Activated CD4-positive, alpha-beta T cell treated with anti-CD3 and anti-CD28 coated beads, Interleukin-2, Interleukin-4, amounts not matched to agents 100 ng/mL and 50 ng/mL, durations not matched to agents 16 hours and 8 hours (primary cell): ENCODE measurements around the gene ATP9B.
"Not testable (repeated sequence)": the region's sequence is repeated elsewhere in the genome, so short reads cannot be mapped to it uniquely, and the experiment has no call there.

Experiments used
- DNase-seq: peaks from one replicate; pipeline ENCODE4 v3.0.0-alpha.2; 2020; ENCODE audit warnings: low spot score

The ATP9B gene

DNA sequence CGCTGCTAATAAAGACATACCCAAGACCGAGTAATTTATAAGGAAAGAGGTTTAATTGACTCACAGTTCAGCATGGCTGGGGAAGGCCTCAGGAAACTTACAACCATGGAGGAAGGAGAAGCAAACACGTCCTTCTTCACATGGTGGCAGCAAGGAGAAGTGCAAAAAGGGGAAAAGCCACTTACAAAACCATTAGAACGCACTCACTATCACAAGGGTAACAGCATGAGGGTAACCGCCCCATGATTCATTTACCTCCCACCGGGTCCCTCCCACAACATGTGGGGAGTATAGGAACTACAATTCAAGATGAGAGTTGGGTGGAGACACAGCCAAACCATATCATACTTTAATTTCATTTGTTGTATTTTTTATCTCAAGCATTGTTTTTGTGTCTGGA is 67.5 kb downstream of the ATP9B start:
- DNase-seq: no peak

DNA sequence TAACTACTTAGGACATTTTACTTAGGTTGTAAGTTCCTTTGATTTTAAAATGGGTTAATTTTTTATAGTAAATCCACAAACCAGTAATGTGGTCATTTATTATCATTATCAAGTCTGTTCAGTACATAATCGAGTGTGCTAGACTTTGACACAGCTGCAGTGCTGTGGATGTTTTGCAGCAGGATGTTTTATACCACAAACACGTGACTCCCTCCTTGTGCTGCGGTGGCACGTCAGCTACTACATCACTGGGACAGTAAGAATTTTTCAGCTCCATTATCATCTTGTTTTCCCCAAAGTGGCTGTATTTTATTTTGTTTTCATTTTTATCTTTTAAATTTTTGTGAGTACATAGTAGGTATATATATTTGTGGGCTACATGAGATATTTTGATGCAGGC is 70.0 kb downstream of the ATP9B start:
- no peak for DNase-seq

DNA sequence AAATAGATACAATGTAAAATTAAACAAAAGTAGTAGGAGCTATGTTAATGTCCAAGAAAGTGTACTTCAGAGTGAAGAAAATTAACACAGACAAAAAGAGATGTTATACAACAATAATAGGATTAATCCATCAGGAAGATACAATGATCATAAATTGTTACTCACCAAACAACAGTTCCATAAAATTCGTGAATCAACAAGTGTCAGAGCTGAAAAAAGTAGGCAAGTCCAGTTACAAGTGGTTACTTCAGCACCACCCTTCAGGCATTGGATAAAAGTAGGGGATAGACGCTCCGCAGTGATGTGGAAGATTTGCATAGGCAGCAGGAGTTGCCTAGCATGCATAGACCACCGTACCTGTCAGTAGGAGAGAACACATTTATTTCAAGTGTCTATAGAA is 77.8 kb downstream of the ATP9B start:
- no peak for DNase-seq

DNA sequence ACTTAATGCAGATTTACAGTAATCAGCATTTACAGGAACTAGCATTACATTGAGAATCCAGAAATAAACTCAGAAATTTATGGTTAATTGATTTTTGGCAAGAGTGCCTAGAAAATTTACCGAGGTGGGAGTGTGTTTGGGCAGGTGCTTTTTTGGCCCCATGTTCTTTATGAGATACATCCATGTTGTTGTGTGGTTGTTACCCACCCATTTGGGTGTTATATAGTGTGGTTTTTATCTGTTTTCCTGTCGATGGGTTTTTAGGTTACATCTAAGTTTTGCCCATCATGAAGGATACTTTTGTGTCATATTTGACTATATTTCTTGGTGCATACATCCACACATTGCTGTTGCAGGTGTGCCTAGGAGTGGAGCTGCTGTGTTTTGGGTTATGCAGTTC is 82.0 kb downstream of the ATP9B start:
- no peak for DNase-seq

DNA sequence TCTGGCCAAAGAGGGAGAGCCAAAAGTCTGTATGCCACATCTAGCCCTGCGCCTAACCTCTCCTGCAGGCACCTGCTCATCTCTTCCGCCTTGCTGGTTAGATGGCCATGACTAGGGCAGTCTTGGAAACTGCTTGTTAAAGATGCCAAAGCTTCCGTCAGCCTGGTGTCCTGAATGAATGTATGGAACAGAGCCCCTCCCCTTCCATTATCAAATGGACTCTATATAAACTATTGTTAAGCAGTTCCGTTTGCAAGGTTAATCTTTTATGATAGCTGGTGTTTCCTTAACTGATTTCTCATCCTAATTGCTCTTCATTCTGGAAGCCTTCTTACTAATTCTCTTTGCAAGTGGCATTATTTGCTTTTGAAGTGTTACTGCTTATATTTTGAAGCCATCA is 87.1 kb downstream of the ATP9B start:
- no peak for DNase-seq

DNA sequence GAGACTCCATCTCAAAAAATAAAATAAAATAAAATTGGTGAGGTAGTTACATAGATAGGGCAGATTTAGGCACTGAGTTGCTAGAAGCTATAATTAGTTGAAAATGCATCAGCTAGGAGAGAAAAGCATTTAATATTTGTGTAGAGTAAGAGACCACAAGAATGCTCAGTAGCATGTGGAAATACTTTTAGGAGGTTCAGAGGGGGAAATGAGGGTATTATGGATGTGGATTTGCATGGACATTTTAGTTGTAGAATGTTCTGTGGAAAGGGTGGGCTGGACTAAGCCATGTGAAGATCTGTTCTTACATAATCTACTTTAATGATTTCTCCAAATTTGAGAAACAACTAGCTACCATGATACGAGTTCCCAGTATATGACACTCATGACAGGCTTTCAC is 95.5 kb downstream of the ATP9B start:
- no peak for DNase-seq

DNA sequence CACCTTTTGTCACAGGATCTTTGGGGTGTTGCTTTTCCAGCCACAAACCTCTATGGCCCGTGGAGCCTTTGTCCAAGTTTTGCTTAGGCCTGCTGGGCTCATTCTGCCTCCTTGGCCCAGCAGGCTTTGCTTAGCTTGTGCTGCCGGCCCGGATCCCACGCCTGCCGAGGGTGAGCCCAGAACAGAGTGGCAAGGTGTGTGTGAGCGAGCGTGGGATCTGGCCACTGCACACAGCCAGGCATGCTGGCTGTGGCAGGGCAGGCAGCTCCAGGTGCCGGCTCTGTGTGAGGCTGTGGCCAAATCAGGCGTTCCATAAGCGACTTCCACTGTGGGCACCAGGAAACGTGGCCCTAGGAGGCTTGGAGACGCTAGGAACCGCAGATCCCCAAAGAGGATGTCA is 97.5 kb downstream of the ATP9B start:
- no peak for DNase-seq

DNA sequence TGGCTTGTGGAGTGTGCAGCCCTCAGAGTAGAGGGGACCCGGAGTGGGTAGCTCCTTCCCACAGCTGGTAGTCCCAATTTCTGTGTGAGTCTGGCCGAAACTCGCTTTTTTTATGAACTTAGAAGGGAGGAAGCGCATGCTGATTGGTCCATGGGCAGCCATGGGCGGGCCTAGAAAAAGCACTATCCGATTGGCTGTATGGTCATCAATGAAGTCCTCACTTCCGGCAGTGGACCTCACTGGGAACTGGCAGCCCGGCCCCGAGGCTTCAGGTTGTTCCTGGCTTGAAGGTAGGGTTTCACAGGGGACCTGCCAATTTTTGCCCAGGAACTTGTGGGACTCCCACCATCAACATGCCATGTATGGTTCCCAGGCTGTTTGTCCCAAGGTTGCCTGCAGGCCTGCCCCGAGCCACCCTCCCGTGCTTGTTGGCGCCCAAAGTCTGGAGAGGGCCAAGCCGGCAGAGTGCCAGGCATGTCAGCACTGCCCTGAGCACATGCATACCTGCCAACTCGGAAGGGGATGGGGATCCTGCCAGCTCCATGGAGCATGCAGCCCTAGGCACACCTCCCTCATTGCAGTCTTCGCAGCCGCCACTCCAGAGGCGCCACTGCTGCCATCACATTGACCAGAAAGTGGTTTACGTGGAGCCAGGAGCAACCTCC is 98.5 kb downstream of the ATP9B start:
- no peak for DNase-seq

DNA sequence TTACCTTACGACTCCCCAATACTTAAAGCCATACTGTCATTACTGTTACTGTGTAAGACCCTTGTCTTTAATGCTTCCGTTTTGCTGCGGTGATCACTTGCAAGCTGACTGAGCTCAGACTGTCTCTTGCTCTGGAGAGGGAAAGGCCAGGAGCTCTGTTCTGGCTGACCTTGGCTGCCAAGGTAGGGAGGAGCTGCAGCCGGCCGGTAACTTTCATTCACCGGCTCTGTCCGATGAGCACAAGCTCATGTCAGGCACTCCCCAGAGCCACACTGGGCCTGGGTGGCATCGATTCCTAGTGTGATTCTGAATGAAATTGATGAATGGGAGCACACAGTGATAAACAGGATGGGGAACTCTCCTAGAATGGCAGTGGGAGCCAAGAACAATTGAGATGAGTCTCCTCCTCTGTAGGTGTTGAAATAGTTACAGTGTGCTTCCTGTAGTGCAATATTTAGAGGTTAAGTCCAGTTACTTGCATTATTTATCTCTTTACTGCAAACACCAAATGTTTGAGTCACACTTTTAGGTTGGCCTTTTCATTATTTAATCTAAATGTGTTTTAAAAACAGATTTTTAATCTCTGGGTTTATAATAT is 100.9 kb downstream of the ATP9B start:
- DNase-seq: no peak

DNA sequence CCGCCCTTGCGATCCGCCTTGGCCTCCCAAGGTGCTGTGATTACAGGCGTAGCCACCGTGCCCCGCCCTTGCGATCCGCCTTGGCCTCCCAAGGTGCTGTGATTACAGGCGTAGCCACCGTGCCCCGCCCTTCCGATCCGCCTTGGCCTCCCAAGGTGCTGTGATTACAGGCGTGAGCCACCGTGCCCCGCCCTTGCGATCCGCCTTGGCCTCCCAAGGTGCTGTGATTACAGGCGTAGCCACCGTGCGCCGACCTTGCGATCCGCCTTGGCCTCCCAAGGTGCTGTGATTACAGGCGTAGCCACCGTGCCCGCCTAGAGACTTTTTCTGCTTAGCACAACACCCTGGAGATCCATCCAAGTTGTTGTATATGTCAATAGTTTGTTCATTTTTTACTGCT is 103.1 kb downstream of the ATP9B start:
- DNase-seq: not testable (repeated sequence)

DNA sequence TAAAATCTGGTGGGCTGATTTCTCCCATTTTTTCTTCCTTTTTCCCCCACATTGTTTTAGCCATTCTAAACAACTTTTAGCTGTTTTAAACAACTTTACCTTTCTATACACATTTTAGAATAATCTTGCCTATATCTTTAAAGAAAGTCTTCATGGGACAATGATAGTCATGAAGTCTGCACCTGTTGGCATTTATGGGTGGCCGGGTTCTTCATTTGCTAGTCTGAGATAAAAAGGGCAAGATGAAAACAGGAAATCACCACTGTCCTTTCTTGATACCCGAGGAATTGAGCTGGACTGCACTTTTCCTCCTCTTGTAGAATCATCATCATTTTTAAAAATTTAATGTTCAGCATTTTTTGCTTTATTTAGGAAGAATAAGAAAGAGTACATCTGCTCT is 104.5 kb downstream of the ATP9B start:
- no peak for DNase-seq

DNA sequence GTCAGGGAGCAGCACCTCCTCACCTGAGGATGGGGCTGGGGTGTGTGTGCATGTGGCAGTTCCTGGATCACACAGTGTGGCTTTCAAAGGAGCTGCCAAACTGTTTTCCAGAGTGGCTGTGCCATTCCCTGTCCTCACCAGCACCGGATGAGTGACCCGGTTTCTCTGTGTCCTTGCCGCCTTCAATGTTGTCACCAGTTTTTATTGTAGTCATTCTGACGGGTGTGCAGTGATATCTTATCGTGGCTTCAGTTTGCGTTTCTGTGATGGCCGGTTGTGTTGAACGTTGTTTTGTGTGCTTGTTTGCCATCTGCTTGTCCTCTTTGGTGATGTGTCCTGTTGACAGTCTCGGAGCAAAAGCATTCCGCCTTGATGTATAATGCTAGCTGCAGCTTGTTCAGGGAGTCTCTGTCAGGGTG is 108.9 kb downstream of the ATP9B start:
- DNase-seq: no peak

DNA sequence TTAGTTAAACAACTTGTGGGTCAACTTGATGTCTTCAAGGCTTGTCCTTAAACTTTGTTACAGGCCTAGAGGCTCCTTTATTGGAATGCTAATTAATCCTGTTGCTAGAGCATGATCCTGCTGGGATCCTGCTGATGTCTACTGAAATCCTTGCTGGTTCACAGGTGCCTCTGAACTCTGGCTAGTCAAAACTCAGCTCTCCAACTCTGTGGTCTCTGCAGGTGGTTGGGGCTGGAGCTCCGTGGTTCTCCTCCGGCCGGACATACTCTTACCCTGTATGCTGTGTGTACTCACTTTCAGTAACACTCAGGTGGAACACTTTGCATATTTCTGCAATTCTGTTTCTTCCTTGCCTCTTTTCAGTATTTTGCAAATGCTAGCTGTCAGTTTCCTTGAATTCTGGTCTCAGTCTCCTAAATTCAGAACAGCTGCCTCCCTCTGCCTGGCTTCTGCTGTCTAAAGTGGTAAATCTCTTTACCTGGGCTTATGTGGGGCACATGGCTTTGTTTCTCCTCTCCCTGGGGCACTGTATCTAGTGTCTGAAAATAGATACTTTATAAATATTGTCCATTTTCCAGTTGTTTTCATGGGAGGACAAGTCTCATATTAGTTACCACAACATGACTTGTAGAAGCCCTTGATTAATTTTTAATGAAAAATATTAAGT is 113.0 kb downstream of the ATP9B start:
- no peak for DNase-seq

DNA sequence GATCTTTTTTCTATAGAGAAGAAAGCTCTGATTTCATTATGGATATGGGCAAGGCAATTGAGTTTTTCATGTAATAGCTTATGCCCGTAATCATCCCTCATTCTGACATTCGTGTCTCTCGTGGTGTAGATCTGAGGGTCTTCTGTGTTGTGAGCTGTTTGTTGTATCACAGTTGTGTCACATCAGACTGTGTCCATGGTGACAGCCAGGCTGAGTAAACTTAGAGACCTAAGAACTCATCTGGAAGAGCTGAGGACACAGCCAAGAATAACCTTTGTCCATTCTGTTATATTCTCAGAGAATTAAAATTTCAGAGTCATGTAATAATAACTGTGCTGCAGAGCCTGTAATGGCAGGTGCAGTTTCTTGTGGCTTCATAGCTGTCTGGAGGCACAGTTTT is 116.5 kb downstream of the ATP9B start:
- DNase-seq: no peak

DNA sequence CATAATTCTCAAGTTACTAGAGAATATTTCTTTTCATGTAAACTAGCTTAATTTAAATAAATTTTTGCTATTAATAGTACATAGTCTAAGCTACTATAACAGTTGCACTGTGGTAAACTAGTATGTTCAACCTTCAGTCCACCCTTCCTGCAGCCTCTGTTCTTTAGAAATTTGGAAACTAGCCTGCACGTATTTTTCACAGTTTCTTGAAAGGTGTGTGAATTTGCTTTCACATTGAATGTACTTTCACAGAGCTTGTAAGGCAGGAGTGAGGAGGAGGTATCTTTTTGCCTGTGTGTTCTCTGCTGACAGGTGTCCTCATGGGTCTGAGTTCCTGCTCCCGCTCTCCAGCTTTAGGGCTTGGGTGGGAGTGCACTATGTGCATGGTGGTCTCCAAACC is 117.5 kb downstream of the ATP9B start:
- peak; percentile 11 for DNase-seq

DNA sequence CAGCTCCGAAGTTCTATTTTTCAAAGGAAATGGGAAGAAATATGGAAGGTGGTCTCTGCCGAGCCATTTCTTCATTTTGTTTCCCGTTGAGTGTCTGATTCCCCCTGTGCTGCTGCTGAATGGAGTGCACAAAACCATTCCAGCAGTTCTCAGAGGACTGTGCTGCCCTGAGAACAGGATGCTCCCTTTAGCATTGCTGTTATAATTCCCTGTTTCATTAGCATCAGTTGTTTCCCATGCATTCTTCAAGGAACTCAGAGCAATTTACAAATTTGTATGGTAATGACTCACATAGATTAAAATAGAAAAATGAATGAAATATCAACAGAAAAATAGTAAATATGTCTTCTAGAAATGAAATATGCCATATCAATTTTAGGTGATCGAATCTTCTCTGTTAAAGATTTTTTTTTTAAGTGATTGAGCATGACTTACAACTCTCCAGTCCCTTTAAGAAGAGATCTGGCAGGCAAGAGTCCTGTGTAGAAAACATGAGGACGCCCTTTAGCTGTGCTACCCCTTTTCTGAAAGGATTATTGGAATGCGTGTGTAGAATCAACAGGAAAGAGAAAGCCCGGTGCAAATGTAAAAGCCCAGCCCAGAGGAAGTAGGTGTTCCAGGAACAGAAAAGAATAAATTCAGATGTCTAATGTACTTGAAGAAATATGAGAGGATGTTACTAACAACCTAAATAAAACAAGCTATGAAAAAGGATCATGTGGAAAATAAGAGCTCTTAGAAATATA is 118.5 kb downstream of the ATP9B start:
- DNase-seq: no peak

DNA sequence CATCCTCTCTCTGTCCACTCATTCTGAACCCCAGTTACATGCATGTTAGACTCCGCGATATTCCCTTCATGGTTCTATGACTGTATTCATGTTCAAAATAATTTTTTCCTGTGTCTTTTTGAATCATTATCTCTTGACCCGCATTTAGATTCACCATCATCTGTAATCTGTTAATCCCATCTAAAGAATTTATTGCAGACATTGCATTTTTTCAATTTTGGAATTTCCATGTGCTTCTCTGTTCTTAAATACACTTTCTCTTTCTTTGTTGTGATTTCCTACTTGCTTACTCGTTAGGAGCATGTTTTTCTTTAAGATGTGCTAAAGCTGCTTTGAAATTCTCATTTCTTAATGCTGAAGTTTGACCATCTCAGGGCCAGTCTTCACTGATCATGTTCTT is 122.2 kb downstream of the ATP9B start:
- no peak for DNase-seq

DNA sequence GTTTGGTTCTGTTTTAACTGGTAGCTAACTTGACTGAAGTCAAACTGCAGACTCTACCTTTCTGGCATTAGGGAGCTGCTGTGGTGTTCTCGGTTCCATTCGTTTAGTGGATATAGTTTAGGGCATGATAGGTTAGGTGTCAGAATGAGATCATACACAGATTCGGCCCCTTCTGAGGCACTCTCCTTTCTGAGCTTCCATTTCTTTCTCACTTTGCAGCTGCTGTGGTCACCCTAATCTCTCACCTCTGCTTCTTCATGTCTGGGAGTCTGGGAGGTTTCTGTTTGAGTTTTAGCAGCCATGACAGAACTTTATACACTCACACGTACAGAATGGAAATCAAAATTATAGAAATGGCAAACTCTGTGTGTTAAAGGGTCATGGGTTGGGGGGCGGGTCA is 122.8 kb downstream of the ATP9B start:
- peak; percentile 17 for DNase-seq

DNA sequence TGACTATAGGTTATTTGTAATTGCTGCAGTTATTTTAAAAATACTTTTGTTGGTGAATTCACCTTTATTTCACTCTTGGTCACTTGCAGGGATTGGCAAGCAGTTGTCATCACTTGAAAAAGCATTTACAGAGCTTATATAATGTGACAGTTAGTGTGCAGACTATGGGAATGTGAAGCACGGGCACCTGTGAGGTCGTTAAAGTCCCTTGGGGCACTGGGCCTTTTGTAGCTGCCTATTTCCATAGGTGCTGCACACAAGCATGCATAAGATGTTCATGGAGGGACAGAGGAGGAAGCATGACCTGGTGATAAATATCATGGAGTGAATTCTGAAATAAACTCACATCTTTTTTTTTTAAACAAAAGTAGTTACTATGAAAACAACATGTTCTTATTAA is 124.6 kb downstream of the ATP9B start:
- no peak for DNase-seq

DNA sequence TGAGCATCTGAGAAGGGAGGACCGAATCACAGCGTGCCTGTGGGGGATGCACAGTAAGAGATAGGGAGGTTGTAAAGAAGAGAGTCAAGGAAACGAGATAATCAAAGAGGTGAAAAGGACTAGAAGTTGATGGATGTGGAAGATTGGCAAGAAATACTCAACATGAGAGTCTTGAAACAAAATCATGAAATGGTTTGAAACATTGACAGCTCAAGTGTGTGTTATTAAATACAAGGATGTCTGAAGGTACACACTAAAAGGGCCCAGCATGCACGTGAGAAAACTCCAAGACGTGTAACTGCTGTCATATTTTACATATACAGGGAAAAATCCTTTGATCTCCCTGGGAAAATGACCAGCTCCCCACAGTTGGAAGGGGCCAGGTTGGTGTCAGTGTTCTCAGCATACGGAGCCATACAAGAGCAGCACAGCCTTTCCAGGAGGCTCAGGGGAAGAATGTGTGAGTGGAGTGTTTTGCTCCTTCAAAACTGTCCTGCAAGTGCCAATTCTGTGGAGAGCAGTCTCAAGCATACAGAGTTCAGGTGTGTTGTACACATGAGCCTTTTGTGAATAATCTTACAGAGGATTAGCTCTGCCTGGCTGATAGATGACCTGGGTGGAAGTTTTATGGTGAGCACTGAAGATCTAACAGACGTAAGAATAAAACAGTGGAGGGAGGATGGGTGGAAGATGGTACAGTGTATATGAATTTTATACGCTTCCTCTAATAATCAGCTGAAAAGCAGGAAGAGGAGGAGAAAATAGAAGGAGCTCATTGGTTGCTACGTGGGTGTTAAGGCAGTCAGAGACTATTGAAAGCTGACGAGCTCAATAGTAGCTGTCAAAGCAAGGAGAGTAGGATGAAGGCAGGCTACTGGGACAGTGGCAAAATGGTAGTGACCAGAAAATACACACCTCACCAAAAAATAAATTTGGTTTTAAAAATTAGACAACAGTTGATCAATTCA is 126.8 kb downstream of the ATP9B start:
- DNase-seq: no peak

DNA sequence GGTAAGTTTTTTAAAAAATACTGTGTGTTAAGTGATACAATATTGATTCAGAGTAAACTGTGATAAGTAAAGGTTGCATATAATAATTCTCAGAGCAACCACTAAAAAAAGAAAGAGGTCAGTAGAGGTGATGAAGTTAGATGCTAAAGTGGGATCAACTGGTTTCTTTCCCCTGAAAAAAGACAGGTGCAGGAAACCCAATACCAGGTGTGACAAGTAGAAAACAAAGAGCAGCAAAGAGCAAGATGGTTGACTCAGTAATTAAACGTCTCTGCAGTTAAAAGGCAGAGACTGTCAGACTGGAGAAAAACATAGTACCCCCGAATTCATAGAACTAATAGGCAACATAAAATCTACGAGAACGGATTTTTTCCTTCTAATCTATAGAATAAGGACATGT is 128.3 kb downstream of the ATP9B start:
- DNase-seq: no peak
